Measurements from ENCODE around the gene MRGPRF.

MRGPRF gene, protein sequence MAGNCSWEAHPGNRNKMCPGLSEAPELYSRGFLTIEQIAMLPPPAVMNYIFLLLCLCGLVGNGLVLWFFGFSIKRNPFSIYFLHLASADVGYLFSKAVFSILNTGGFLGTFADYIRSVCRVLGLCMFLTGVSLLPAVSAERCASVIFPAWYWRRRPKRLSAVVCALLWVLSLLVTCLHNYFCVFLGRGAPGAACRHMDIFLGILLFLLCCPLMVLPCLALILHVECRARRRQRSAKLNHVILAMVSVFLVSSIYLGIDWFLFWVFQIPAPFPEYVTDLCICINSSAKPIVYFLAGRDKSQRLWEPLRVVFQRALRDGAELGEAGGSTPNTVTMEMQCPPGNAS

DNA sequence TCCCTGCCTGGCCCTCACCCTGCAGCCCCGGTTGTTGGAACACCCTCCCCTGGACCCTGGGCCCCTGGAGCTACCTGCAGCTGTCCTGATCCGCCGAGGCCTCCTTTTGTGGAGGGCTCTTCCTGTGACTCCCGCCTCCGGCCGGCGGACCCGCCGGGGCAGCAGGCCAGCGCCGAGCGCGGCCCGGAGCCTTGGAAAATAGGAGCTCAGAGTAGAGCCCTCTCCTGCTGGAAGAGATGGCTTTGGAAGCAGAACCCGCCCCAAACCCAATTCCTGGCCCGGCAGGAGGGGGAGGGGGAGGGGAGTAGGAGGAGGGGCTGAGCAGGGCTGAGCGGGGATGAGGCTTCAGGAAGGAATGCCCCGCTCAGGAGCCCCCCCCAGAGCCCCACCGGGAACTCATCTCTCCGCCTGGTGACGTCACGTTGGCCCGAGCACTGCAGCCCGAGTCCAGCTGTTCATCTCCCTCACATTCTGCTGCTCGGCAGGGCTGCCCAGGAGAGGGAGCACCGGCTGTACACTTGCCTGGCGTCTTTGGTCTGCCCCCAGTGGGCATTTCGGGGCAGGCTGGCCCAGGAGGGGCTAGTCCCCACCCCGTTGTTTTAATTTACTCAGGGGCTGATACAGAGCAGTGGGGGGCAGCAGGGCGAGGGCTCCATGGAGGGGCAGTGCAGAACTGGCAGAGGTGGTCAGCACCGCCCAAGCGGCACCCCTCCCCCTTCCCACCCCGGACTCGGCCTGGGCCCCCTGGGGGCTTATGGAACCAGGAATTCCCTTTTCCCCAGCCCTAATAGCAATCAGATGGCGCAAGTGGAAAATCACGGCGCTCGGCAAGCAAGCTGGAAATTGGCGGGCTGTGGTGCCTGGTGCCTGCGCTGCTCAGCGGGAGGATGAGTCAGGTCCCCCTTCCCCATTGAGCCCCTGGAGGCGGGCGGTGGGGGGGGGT is at the start of gene MRGPRF:
MRGPRF (minus strand) TSS at position 238 of the 943 bp plus-strand sequence. CDS start 3,345 bp downstream, outside the sequence.
- no peak for DNase-seq

DNA sequence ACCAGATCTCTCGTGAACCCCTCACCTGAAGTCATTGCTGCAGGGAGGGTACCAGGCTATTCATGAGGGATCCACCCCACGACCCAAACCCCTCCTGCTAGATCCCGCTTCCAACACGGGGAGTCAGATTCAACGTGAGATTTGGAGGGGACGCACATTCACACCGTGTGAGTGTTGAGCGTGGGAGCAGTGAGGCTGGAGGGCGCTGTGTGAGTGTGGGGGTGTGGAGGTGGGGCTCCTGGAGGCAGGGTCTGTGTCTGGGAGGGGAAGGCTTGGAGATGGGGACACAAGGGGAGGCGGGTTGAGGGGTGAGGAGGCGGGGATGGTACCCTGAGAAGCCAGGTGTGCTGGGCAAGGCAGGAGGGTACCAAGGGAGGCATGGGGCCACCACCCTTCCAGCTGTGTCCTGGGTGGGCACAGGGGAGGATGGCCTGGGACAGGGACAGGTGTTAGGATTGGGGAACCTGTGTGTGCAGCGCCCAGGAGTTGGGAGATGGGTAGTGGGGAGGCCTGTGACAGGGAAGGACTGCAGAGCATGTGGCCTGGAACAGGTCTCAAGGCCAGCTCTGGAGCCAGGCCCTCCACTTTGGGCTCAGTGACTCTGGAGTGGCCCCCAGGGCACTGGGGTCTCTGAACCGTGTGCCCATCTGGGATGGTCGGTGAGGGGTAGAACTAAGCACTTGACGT is 49.3 kb upstream of the MRGPRF start:
- DNase-seq = no peak

DNA sequence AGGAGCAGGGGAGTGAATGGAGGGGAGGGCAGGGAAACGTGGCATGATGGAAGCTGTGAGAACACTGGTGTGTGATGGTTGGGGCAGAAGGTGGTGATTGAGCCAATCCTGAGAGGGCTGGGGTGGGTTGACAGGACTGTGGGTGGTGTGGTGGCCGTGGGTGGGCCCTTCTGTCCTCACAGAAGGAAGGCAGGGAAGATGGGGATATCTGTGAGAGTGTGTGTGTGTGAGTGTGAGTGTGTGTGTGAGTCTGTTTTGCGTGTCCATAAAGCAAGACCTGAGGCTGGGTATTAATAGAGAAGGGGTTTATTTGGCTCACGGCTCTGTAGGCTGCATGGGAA is 48.6 kb upstream of the MRGPRF start:
- no peak for DNase-seq

DNA sequence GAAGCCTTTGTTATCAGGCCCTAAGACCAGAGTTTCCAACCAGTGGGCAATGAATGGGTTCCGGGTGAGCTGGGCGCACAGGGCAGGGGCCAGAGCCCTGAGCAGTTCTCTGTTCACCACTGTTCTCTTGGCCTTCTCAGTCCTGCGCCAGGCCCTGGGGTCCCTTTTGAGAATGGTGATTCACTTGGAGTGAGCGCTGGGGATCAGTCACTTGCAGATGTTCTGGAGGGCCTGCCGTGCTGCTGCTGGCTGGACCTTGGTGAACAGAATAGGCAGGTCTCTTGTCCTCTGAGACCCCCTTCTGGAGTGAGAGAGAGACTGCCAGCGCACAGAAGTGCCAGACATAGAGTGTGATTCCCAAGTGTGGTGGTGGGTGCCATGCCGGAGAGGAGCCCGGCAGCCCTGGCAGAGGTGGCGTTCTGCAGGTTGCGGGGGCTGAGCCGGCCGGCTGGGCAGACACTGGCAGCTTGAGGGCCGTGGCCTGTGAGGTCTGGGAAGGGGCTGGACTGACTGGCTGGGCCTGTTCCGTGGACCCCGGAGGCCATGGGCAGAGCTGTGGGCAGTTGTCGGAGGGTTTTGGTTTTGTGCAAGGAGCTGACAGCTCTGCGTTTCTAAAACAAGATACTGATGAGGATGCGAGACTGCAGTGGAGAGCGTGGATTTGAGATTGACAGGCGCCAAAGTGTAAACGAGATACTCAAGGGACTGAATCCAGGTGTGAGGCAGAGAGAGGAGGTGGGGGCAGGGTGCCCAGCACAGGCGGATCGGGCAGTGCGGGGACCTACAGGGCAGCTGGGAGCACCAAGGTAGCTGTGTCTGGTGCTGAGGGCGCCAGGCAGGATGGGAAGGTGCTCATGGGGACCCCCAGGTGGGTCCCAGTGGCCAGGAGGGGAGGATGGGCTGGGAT is 48.0 kb upstream of the MRGPRF start:
- no peak for DNase-seq

DNA sequence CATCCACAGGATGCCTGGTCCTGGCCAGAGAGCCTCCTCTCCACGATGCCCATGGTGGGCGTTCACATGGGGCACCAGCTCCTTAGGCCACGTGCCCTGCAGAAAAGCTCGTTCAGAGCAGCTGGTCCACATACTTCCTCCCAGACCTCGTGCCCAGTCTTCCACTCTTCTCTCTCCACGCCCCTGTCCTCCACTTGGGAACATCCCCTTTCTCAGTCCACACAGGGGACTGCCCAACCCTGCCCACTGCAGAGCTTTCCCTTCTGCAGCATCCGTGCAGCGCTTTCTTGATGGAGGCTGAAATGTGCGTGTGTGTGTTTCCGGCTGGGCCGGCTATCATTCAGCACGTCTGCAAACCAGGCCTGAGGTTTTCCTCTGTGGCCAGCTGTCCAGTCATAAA is 46.9 kb upstream of the MRGPRF start:
- DNase-seq = no peak

DNA sequence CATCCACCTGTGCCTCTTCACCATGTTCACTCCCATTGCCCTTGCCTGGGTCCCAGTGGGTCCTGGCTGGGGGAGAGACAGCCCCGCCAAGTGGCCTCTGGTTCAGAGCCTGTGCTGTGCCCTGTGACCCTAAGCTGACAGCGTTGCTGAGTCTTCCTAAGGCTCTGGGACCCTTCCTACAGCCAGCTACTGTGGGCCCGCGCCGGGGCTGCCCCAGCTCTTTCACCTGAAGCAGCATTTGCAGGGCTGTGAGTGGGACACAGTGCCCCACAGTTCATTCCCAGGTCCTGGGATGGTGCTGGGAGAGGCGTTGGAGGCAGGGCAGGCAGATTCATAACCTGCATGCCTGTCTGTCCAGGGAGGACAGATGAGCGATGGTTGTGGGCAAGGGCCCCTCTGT is 46.4 kb upstream of the MRGPRF start:
- no peak for DNase-seq

DNA sequence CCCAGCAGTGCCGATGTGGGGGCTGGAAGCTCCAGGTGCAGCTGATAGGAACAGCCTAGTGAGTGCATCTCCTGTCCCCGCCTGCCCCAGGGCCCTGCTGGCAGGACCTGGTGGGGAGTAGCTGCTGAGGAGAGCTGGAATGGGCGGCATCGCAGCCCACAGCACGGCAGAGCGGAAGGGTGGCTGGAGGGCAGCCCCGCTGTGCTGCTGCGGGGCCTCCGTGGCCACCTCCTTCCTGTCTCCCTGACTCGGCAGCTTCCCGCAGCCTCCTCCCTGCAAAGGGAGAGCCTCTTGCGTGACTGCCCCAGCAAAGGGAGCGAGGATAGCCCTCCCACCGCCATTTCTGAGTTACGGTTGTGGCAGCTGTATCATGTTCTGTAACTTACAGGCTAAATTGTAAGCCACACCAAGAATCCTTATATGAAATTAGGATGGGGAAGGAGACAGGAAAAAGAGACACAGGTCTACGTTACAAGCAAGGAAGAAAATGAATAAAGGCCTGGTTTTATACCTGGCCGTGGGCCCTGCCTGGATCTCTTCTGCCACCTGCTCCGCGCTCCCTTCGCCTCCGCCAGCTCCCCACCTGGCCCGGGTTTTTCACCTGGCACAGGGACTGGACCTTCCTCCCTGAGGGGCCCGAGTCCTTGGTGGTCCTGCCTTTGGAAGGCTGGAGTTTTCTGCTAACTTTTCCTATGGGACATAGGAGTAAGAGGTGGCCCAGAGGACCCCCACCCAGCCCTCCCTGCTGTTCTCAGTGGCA is 45.6 kb upstream of the MRGPRF start:
- no peak for DNase-seq

DNA sequence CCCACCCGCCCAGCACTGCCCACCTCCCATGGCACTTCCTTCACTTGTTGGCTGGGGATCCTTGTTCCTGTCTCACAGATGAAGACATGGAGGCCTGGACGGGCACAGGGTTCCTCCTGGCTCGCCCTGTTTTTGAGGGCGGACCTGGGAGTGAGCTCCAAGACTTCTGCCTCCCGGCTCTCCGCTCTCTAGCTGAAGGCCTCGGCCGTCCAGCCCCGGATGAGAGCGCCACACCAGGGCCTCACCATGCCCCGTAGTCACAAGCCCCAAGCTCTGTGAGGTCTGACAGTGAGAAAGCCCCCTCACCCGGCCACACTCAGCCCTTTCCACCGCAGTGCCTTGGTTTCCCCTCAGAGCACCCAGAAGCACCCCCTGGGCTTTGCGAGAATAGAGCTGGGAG is 44.8 kb upstream of the MRGPRF start:
- DNase-seq = no peak

DNA sequence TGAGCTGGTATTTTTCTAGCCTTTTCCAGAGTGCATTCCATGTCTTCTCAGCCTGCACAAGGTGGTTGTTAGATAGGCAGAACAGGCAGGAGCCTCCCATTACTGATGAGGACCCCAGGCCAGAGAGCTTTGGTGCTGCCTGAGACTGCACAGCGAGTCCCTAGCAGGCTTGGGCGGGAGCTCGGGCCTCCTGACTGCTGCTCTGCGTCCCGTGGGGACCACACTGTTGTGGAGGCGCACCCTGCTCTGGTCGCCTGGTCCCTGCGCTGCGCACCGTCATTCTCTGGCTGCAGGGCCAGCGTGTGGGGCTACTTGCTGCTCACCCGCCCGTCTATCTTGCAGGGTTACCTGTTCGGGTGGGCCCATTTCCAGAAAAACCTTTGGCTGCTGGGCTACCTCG is 44.2 kb upstream of the MRGPRF start:
- DNase-seq = no peak

DNA sequence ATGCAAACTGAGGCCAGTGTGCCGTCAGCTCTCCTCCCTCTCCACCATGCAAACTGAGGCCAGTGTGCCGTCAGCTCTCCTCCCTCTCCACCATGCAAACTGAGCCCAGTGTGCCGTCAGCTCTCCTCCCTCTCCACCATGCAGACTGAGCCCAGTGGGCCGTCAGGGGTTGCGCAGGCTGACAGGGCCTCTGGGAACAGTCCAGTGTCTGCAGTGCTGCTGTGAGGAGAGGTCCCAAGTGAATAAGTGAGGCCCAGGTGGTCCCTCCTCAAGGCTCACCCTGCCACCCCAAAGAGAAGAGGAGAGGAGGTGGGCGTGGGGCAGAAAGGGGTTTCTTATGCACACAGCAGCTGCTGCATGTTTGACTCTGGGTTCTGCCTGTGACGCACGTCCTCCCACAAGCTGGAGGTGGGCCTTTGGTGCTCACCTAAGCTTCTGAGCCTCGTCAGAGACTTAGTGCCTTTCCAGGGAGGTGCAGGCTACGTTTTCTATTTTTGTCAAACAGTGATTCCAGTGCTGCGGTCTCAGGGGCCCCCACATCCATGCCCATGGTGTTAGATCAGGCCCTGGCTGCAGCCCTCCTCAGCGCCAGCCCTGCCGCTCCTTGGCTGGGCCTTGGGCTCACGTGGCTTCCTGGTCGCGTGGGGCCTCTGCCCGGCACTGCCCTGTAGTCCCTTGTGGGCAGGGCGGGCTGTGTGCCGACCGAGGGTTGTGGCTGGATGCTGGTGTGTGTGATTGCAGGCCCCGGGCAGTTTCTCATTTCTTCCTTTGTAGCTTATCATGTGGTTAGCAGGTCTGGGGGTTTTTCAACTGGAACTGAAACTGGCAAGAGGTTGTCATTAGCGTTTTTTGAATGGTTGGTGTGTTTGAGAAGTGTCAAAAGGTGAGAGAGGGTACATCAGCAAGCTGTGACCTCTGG is 42.8 kb upstream of the MRGPRF start:
- no peak for DNase-seq

DNA sequence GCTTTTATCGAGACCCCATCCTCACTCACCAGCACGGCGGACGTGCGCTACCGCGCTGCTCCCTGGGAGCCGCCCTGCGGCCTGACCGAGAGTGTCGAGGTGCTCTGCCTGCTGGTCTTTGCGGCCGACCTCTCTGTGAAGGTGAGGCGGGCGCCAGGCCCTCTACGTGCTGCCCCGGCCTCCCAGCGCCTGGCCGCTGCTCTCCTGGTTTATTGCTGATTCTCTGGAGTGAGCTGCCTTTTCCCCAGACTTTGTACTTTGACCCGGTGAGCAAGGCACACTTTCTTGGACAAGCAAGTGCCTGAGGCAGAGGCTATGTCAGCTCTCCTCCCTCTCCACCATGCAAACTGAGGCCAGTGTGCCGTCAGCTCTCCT is 42.2 kb upstream of the MRGPRF start:
- DNase-seq = no peak

DNA sequence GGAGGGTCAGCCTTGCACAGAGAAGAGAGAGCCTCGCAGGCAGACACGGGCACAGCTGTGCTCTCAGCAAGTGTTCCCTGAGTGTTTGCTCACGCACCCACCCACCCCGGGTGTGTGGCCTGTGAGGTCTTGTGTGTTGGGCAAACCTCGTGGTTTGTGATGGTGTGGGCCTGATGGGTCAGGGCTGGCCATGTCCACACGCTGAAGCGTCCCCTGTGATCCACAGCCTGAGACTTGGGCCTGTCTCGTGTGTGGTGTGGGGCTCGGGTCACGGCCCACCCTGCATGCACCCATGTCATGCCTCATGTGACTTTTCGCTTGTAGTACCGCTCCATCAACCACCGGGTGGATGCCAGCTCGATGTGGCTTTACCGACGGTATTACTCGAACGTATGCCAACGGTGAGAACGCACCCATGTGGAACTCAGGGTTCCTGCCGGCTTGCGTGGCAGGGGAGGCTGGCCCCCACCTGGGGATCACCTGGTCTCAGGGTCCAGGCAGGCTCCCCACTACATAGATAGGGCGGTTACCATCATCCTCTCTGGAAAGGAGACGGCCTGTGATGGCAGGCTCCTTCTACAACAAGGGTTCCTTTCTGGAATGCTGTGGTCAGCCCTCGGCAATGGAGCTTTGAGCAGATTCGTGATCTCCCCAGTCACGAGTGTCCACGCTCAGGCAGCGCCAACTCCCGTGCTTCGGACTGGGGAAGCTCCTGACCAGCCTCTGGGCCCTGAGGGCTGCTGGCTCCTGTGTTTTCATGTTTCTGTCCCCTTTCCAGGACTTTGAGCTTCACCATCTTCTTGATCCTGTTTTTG is 41.6 kb upstream of the MRGPRF start:
- no peak for DNase-seq

DNA sequence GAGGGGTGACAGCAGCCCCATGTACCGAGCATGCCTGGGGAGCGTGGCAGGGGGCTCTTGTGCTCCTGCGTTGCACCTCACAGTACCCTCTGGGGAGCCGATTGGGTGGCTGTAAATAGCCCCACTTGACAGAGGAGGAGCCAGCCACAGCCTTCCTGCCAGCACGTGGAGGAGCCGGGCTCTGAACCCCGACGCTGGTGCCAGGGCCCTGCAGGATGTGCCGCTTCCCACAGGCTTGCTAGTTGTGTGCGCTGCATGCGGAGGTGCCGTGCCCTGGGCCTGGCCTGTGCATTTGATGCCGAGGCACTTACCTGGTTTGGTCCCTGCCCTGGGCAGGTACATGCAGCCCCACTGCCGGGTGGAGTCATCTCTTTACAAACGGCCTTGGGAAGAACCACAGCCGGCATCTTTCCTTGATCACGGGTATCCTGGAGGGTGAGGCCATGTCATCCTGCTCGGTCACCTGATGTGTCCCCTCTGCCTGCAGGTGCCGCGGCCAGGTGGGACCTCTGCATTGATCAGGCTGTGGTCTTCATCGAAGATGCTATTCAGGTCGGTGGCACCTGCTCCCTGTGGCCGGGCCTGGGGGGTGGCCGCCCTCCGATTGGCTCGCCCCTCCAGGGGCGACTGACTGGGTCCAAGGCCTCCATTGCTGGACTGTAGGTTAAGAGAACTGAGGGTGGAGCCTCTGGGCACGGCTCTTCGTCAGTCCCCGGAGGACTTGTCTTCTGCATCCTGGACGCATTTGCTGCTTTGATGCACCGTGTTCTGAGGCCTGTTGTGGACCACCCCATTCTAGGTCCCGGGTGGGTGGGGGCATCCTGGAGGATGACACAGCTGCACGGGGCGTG is 40.7 kb upstream of the MRGPRF start:
- no peak for DNase-seq

DNA sequence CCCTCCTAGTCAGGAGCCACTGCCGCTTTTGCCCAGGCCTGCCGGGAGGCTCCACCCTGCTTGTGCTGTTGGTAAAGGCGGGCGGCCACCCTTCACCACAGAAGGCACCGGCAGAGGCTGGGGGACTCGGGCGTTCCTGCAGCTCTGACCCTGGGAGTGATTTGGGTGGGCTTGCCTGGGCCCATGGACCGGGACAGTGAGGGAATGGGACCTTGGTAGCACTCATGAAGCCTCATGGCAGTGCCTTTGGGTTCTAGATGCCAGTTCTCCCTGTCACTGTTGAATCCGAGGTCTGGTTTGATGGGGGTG is 40.1 kb upstream of the MRGPRF start:
- no peak for DNase-seq

DNA sequence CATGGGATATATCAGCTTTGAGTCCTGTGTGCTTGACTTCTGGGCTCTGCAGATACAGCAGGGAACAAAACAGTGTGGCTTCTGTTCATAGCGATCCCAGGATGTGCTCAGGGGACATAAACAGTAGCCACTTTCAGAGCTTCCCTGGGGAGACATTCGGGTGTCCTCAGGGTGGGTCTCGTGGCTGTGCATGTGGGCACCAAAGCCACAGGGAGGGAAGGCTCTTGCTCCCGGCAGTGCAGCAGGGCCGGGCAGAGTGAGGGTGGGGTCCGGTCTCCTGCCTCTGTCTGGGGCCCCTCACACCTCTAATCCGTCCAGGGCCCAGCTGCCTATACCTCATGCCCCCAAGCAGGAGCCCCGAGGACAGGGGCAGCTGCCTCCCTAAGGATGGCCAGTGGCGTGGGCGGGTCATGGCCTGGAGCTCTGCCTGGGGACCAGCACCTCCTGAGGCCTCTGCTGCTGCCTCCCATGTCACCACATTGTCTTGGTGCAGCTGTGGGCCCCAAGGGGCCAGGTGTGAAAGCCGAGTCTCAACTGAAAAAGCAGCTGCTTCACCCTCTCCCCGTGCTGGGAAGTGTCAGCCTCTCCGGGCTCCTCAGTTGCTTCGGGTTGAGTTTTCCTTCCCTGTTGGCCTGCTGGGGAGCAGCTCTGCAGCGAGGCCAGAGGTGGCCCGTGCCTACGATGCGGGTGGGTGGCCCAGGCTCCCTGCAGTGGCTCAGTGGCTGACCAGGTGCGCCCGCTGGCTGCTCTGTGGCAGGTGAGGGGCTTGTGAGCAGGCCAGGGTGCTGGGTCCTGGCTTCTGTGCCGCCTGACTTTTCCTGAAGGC is 39.5 kb upstream of the MRGPRF start:
- DNase-seq = no peak

DNA sequence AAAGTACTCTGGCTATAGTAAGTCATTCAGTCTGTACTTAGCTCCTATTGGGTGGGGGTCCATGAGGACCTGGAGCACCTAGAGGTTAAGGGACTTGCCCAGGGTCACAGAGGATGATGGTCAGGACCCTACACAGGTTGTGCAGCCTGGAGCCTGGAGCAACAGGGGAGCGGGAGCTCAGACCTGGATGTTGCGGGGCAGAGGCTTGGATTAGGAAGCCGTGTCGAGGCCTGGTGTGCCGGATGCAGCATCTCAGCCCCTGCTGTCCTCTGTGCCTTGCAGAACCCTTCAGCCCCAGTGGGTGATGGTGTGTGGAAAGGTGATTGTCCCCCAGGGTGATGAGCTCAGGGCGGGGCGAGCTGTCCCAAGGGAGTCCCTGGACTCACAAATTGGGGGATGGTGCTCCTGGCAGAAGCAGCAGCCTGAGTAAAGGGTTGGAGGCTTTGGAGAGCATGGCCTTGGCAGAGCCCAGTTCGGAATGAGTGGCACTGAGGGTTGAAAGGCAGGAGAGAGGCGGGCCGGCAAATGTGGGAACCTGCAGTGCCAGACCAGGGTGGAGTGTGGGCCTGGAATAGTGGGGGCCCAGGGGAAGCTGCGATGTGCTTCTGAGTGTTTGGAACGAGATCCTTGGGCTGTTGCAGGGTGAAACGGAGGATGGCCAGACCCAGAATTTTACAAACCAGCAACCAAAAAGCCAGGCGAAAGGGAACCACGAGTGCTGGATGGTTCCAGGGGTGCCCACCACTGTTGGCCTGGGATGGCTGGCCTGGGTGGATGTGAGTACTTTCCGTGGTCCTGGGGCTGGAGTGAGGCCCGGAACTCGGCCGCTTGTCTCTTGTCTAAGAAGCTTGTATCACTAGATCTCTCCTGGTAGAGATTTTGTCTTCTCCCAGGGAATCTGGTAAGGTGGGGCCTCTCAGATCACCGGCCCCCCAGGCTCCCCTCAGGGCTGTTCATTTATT is 38.6 kb upstream of the MRGPRF start:
- no peak for DNase-seq
